BJ (cell line): ENCODE data around the gene CPSF4L. TPM values are rescaled to one million over a fixed set of nuclear protein-coding genes. Genes with fewer than 3 reads are reported as not detected.

ENCODE experiments used
- CTCF ChIA-PET: fragments of 350-600 bp; formaldehyde crosslinking; extraction: SDS; loops from one replicate; lab custom pipeline; 2021; ENCODE audit warnings: antibody characterized with exemption, inconsistent platforms; lab: Yijun Ruan, JAX
- POLR2A ChIA-PET: fragments of 300-600 bp; sonication (Branson Sonifier 250); formaldehyde crosslinking; extraction: SDS; loops from one replicate; lab custom pipeline; 2021; ENCODE audit warnings: antibody characterized with exemption; lab: Charles Lee
- DNase-seq: peaks from one replicate; pipeline ENCODE4 v3.0.0-alpha.2; 2011; ENCODE audit warnings: low read depth
- H3K27me3 ChIP-seq: 2 replicates; pipeline ENCODE4 v1.6.0; 2011; ENCODE audit warnings: low read length; ENCODE audit not compliant: control insufficient read depth, insufficient read depth
- H3K36me3 ChIP-seq: 2 replicates; pipeline ENCODE4 v1.5.1; 2011; ENCODE audit warnings: low read length; ENCODE audit not compliant: control insufficient read depth, insufficient read depth
- H3K4me3 ChIP-seq: 2 replicates; pipeline ENCODE4 v1.5.1; 2011; ENCODE audit warnings: low read depth, mild to moderate bottlenecking, control low read depth, low read length
- polyA plus RNA-seq: library from polyadenylated mRNA; depleted of rRNA; stranded (reverse); fragments of >200 nt; gene quantifications from 2 replicates; pipeline ENCODE4 v1.2.3, GENCODE V29; 2011
- TF ChIP-seq, protein P1 (sequence below): IDR thresholded peaks from 2 replicates; pipeline ENCODE4 v1.5.1; 2011; ENCODE audit warnings: low read depth, mild to moderate bottlenecking, control low read depth, inconsistent platforms, low read length, moderate library complexity; ENCODE audit not compliant: insufficient read depth

The CPSF4L gene
- polyA plus RNA-seq, 1 experiment: 0.13 TPM

DNA sequence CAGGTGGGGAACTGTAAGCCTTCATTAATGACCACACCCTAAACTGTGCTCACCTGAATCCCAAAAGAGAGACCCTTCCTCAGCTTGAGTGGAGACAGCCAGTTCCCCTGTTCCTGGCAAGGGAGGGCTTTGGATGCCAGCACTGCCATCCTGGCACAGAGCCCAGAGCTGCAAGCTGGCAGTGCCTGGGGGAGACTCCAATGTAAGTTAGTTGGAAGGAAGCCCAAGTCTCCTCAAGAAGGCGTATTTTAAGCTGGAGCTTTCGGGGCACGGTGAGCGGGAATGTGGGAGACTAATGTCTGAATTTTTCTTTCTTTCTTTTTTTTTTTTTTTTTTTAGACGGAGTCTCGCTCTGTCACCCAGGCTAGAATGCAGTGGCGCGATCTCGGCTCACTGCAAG lies 45.5 kb upstream of the CPSF4L start:
- ChIA-PET POLR2A (interaction anchor here (0.5 kb wide), 1 partner anchor 26 kb away, joined by 12 read pairs; no protein-coding TSS in a partner anchor), CTCF (interaction anchor here (1.0 to 9.6 kb wide), 4 partner anchors 51 to 62 kb away, joined by 3 to 114 read pairs (median 5); no protein-coding TSS in a partner anchor)
- 0 out of 2 replicates have a peak, but pooled peaks cover 3% of the 10 kb centered on the region for H3K36me3 ChIP-seq
- DNase-seq: no peak
- H3K4me3 ChIP-seq: no peak overlapping the region
- TF ChIP-seq, protein P1, sequence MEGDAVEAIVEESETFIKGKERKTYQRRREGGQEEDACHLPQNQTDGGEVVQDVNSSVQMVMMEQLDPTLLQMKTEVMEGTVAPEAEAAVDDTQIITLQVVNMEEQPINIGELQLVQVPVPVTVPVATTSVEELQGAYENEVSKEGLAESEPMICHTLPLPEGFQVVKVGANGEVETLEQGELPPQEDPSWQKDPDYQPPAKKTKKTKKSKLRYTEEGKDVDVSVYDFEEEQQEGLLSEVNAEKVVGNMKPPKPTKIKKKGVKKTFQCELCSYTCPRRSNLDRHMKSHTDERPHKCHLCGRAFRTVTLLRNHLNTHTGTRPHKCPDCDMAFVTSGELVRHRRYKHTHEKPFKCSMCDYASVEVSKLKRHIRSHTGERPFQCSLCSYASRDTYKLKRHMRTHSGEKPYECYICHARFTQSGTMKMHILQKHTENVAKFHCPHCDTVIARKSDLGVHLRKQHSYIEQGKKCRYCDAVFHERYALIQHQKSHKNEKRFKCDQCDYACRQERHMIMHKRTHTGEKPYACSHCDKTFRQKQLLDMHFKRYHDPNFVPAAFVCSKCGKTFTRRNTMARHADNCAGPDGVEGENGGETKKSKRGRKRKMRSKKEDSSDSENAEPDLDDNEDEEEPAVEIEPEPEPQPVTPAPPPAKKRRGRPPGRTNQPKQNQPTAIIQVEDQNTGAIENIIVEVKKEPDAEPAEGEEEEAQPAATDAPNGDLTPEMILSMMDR: no peak
- H3K27me3 ChIP-seq: no peaks in the 10 kb centered on the region

DNA sequence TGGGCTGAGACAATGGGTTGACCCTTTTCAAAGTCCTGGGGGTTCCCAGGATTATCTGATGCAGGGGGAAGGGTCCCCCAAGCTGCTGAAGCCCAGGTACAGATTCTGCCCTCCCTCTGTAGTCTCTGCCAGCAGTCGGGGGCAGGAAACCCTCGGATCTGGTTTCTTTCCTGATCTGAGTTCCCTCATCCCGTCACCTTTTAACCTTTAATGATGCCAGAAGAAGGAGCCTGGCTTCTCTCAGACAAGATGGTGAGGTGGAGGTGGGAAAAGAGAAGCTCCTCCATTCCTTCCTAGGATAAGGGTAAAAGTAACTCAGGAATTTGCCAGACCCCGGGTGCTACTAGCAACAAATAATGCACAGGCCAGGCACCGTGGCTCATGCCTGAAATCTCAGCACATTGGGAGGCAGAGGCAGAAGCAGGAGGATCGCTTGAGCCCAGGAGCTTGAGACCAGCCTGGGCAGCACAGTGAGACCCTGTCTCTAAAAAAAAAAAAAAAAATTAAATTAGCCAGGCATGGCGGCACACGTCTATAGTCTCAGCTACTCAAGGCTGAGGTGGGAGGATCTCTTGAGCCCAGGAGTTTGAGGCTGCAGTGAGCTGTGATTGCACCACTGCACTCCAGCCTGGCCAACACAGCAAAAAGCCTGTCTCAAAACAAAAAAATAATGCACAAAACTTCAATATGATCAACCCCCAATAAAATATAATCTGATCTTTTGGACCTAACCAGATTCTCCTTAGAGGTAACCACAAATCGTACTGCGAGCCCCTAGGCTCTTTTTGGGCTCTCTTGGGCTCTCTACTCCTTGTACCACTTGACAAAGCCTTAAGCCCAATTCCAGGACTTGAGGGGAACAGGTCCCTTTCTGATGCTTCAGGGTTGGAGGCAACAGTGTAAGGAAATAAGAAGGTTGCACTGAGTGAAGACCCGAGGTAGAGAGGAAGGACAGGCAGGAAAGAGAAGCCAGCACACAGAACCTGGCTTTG lies 44.5 kb upstream of the CPSF4L start:
- CTCF ChIA-PET: interaction anchor here (1.0 to 9.6 kb wide), 4 partner anchors 24 to 63 kb away, joined by 3 to 114 read pairs (median 4); no protein-coding TSS in a partner anchor

DNA sequence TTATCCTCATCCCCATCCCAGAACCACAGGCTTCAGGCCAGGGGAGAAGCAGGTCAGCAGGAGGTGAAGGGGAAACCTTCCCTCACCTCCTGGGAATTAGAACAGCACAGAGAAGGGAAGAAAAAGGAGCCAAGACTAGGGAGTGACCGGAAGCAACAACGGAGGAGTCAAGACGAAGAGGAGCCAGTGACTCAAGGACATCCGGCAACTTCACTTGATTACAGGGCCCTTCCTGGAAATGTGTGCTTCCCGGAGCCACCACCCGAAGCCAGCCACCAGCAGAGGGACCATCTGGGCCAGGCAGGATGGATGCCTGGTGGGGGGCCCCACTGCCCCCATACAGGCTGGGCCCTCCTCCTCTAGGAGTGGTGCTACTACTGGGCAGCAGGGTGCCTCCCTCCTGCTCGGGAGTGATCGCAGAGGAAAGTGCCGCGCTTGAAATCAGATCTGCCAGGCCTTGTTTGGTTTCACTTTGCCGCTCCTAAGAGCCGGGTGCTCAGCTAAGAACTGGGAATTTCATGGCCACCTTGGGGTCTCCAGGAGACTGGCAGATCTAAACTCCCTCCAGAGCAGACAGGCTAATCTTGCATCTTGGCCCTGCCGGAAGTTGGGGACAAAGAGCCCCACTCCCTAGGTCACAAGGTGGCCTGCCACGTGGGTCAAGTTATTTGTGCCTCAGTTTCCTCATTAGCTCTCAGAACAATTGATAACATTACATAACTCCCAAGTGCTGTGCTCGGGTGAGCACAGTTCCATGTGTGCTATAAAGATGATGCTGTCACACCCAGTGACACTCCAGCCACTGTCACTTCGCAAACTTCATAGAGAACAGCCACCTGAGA lies 43.5 kb upstream of the CPSF4L start:
- POLR2A ChIA-PET: no interaction called here
- Histone ChIP-seq H3K4me3 (peak overlapping the region; percentile 20), H3K36me3 (0 out of 2 replicates have a peak, but pooled peaks cover 3% of the 10 kb centered on the region), H3K27me3 (no peaks in the 10 kb centered on the region)
- TF ChIP-seq, protein P1: peak; percentile 57
- CTCF ChIA-PET: interaction anchor here (1.5 to 9.6 kb wide), 2 partner anchors 25 to 63 kb away, joined by 3 to 114 read pairs; no protein-coding TSS in a partner anchor
- peak; percentile 60 for DNase-seq

More for the DNA sequence above, 44.5 kb upstream of the CPSF4L start:
- 0 out of 2 replicates have a peak, but pooled peaks cover 3% of the 10 kb centered on the region for H3K36me3 ChIP-seq
- no peak overlapping the region for H3K4me3 ChIP-seq
- DNase-seq: no peak
- H3K27me3 ChIP-seq: no peaks in the 10 kb centered on the region
- POLR2A ChIA-PET: interaction anchor here (0.5 kb wide), 1 partner anchor 25 kb away, joined by 4 read pairs; no protein-coding TSS in a partner anchor
- TF ChIP-seq, protein P1: no peak

DNA sequence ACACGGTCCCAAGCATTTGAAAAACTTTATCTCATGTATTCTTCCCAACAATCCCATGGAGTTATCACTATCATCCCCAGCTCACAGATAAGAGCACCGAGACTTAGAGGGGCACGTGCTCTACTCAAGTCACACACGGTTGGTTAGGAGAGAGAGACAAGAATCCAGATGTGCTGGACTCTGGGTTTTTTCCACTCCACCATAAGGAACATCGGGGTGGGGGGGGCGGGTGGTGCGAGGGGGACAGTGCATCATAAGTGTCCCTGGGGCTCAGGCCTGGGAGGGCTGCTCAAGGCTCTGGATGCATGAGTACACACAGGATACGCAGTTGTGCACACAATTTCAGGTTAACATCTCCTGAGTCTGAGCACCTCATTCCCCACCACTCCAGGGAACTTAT lies 42.8 kb upstream of the CPSF4L start:
- Histone ChIP-seq H3K27me3 (no peaks in the 10 kb centered on the region), H3K36me3 (0 out of 2 replicates have a peak, but pooled peaks cover 3% of the 10 kb centered on the region), H3K4me3 (no peak overlapping the region)
- POLR2A ChIA-PET: no interaction called here
- TF ChIP-seq, protein P1: no peak
- DNase-seq: no peak
- CTCF ChIA-PET: interaction anchor here (9.6 kb wide), 1 partner anchor 64 kb away, joined by 114 read pairs; no protein-coding TSS in a partner anchor
